H9 (cell line): ENCODE data around the gene TENM4. TPM values are rescaled to one million over a fixed set of nuclear protein-coding genes. Genes with fewer than 3 reads are reported as not detected.

Experiments used
- DNase-seq: peaks from one replicate; pipeline ENCODE4 v3.0.0-alpha.2; 2017
- H2AFZ ChIP-seq: one replicate; pipeline ENCODE4 v1.6.1; 2013; ENCODE audit warnings: mild to moderate bottlenecking, low read length, control low read depth, moderate library complexity
- H2AK5ac ChIP-seq: 2 replicates; pipeline ENCODE4 v1.6.1; 2013; ENCODE audit warnings: low read length, control low read depth, mixed read lengths; ENCODE audit not compliant: insufficient read length
- H2BK120ac ChIP-seq: one replicate; pipeline ENCODE4 v1.6.1; 2013; ENCODE audit warnings: low read depth, mild to moderate bottlenecking, low read length, control low read depth, inconsistent platforms; ENCODE audit not compliant: poor library complexity, severe bottlenecking
- H2BK12ac ChIP-seq: 2 replicates; pipeline ENCODE4 v1.6.1; 2013; ENCODE audit warnings: low read length, control low read depth, mixed read lengths, low read depth; ENCODE audit not compliant: insufficient read length
- H2BK15ac ChIP-seq: 2 replicates; pipeline ENCODE4 v1.6.1; 2013; ENCODE audit warnings: low read depth, low read length, control low read depth
- H2BK20ac ChIP-seq: one replicate; pipeline ENCODE4 v1.6.1; 2013; ENCODE audit warnings: low read depth, mild to moderate bottlenecking, low read length, control low read depth, inconsistent platforms; ENCODE audit not compliant: poor library complexity, severe bottlenecking
- H2BK5ac ChIP-seq: 2 replicates; pipeline ENCODE4 v1.6.1; 2013; ENCODE audit warnings: low read length, control low read depth, mixed read lengths; ENCODE audit not compliant: insufficient read length
- H3K14ac ChIP-seq: 2 replicates; pipeline ENCODE4 v1.6.1; 2013; ENCODE audit warnings: low read length, control low read depth; ENCODE audit not compliant: insufficient read depth
- H3K18ac ChIP-seq: 2 replicates; pipeline ENCODE4 v1.6.1; 2013; ENCODE audit warnings: low read depth, mild to moderate bottlenecking, mixed read lengths, low read length, control low read depth; ENCODE audit not compliant: insufficient read length
- H3K23ac ChIP-seq: 2 replicates; pipeline ENCODE4 v1.6.1; 2013; ENCODE audit warnings: low read length, control low read depth, mixed read lengths, low read depth; ENCODE audit not compliant: insufficient read length
- H3K23me2 ChIP-seq: 2 replicates; pipeline ENCODE4 v1.6.1; 2013; ENCODE audit warnings: low read depth, mild to moderate bottlenecking, mixed read lengths, low read length, control low read depth; ENCODE audit not compliant: insufficient read length, poor library complexity, severe bottlenecking
- H3K27ac ChIP-seq: 2 replicates; pipeline ENCODE4 v1.5.1; 2013; ENCODE audit warnings: low read length, control low read depth, mixed read lengths, low read depth; ENCODE audit not compliant: insufficient read length
- H3K27me3 ChIP-seq: 2 replicates; pipeline ENCODE4 v1.6.1; 2013; ENCODE audit warnings: low read length, control low read depth, inconsistent platforms; ENCODE audit not compliant: insufficient read depth
- H3K4ac ChIP-seq: 2 replicates; pipeline ENCODE4 v1.6.1; 2013; ENCODE audit warnings: low read depth, mild to moderate bottlenecking, control low read depth, inconsistent platforms, low read length, moderate library complexity
- H3K4me1 ChIP-seq: 2 replicates; pipeline ENCODE4 v1.6.1; 2013; ENCODE audit warnings: low read length, control low read depth, inconsistent platforms; ENCODE audit not compliant: insufficient read depth
- H3K4me2 ChIP-seq: 2 replicates; pipeline ENCODE4 v1.6.1; 2013; ENCODE audit warnings: low read length, control low read depth, mixed read lengths; ENCODE audit not compliant: insufficient read length, insufficient read depth
- H3K56ac ChIP-seq: 2 replicates; pipeline ENCODE4 v1.6.1; 2013; ENCODE audit warnings: low read depth, mild to moderate bottlenecking, mixed read lengths, low read length, control low read depth; ENCODE audit not compliant: insufficient read length
- H3K79me1 ChIP-seq: 2 replicates; pipeline ENCODE4 v1.6.1; 2013; ENCODE audit warnings: low read depth, mild to moderate bottlenecking, moderate library complexity, low read length, control low read depth, inconsistent platforms; ENCODE audit not compliant: insufficient read depth, poor library complexity, severe bottlenecking
- H3K79me2 ChIP-seq: 2 replicates; pipeline ENCODE4 v1.6.1; 2013; ENCODE audit warnings: low read length, control low read depth, inconsistent platforms; ENCODE audit not compliant: insufficient read depth
- H3K9ac ChIP-seq: 2 replicates; pipeline ENCODE4 v1.6.1; 2013; ENCODE audit warnings: low read length, control low read depth, mixed read lengths; ENCODE audit not compliant: insufficient read length; ENCODE audit errors: extremely low read depth
- H3K9me3 ChIP-seq: one replicate; pipeline ENCODE4 v1.6.1; 2013; ENCODE audit warnings: low read depth, low read length, inconsistent platforms; ENCODE audit not compliant: control insufficient read depth
- H3T11ph ChIP-seq: one replicate; pipeline ENCODE4 v1.6.1; 2013; ENCODE audit warnings: mild to moderate bottlenecking, low read length, control low read depth, inconsistent platforms
- H4K20me1 ChIP-seq: one replicate; pipeline ENCODE4 v1.6.1; 2013; ENCODE audit not compliant: control insufficient read depth, insufficient read length, insufficient read depth
- H4K5ac ChIP-seq: 2 replicates; pipeline ENCODE4 v1.6.1; 2013; ENCODE audit warnings: low read depth, mild to moderate bottlenecking, mixed read lengths, low read length, control low read depth; ENCODE audit not compliant: insufficient read length
- H4K8ac ChIP-seq: replicated peaks from 2 replicates; pipeline ENCODE4 v1.6.1; 2013; ENCODE audit warnings: low read length, control low read depth, mixed read lengths, low read depth; ENCODE audit not compliant: insufficient read length
- H4K91ac ChIP-seq: 2 replicates; pipeline ENCODE4 v1.6.1; 2013; ENCODE audit warnings: low read depth, mild to moderate bottlenecking, moderate library complexity, mixed read lengths, low read length, control low read depth; ENCODE audit not compliant: insufficient read length
- H3K27ac Mint-ChIP-seq, 3 experiments: 2 replicates in 2 of 3; 3 replicates in 1 of 3; pipeline ENCODE4 v1.8.0; 2020 to 2021; ENCODE audit warnings: mixed read lengths in 3 of 3, mild to moderate bottlenecking in 1 of 3, moderate library complexity in 1 of 3
- H3K27me3 Mint-ChIP-seq: 2 replicates; pipeline ENCODE4 v1.8.0; 2021; ENCODE audit warnings: low read depth, mild to moderate bottlenecking, moderate library complexity, mixed read lengths
- H3K36me3 Mint-ChIP-seq, 3 experiments: 2 replicates in 2 of 3; 3 replicates in 1 of 3; pipeline ENCODE4 v1.8.0; 2020 to 2021; ENCODE audit warnings: low read depth in 3 of 3, mixed read lengths in 3 of 3; ENCODE audit not compliant: insufficient read depth in 1 of 3
- H3K4me1 Mint-ChIP-seq, 2 experiments: 2 replicates each; pipeline ENCODE4 v1.8.0; 2020; ENCODE audit warnings: mixed read lengths in 2 of 2
- H3K4me3 Mint-ChIP-seq, 2 experiments: 2 replicates in 1 of 2; 3 replicates in 1 of 2; pipeline ENCODE4 v1.8.0; 2020 to 2021; ENCODE audit warnings: mild to moderate bottlenecking in 2 of 2, mixed read lengths in 2 of 2, moderate library complexity in 1 of 2
- H3K9me3 Mint-ChIP-seq, 2 experiments: 2 replicates in 1 of 2; 3 replicates in 1 of 2; pipeline ENCODE4 v1.8.0; 2020; ENCODE audit warnings: mild to moderate bottlenecking in 2 of 2, mixed read lengths in 2 of 2, moderate library complexity in 1 of 2
- WGBS: extraction: QIAGEN DNeasy Blood & Tissue Kit; methylation state at CpG from one replicate; pipeline ENCODE4 v1.1.7; 2013; ENCODE audit warnings: missing lambda C conversion rate, low lambda C conversion rate, mixed read lengths; ENCODE audit not compliant: insufficient read length; ENCODE audit errors: extremely low coverage; 5-methylcytosine and 5-hydroxymethylcytosine counted together
- total RNA-seq: library from RNA; stranded (reverse); gene quantifications from 2 replicates; pipeline ENCODE4 v1.2.1, GENCODE V29; 2021
- TF ChIP-seq, protein P1 (sequence below): fragments of 200-600 bp; sonication (generic); conservative IDR thresholded peaks from 3 replicates; pipeline ENCODE4 v1.8.0; 2021; ENCODE audit warnings: antibody characterized with exemption, mild to moderate bottlenecking

The TENM4 gene
- total RNA-seq, 1 experiment from 2014 or later, result 4.6 TPM

DNA sequence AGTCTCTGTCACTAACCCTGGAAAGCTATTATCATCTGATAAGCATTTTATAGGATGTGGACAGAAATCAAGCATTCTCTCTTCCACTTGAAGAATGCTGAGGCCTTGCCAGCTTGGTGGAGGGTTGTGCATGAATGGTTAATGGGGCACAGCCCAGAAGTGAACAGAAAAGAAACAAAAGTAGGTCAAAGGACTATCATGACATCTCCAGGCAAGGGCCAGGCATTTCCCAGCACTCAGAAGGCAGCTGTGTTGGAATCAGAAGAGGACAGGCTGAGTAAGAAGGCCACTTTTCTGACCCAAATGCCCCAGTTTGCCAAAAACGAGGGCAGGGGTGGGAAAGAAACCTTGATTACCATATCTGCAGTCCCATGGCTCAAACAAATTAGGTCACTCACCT, 12.4 kb downstream of the TENM4 start:
- no peak overlapping the region for H2AK5ac ChIP-seq
- no peak overlapping the region for H3K27ac ChIP-seq
- no peaks in the 10 kb centered on the region for H3K9me3 ChIP-seq
- Mint-ChIP-seq H3K27ac (no peak overlapping the region), H3K4me1 (peaks cover 23 to 38% of the 10 kb centered on the region in 2 experiments), H3K4me3 (no peak overlapping the region), H3K9me3 (no peaks in the 10 kb centered on the region), H3K36me3 (peaks cover 0 to 5% (median 4%) of the 10 kb centered on the region in 3 experiments; a peak in 3 of 7 replicates), H3K27me3 (peaks cover 28% of the 10 kb centered on the region)
- H4K20me1 ChIP-seq, result no peaks in the 10 kb centered on the region
- H3K9ac ChIP-seq, result no peak overlapping the region
- H2AFZ ChIP-seq, result no peak overlapping the region
- H3K4ac ChIP-seq, result no peak overlapping the region
- H3K56ac ChIP-seq, result no peak overlapping the region
- no peak overlapping the region for H2BK120ac ChIP-seq
- H2BK5ac ChIP-seq, result no peak overlapping the region
- no peak for DNase-seq
- no peak overlapping the region for H2BK12ac ChIP-seq
- no peak overlapping the region for H2BK20ac ChIP-seq
- no peaks in the 10 kb centered on the region for H3K23me2 ChIP-seq
- no peak overlapping the region for H4K91ac ChIP-seq
- no peak overlapping the region for H3K23ac ChIP-seq
- H3K27me3 ChIP-seq, result no peaks in the 10 kb centered on the region; the same call in 1 of the 2 replicates
- H3K79me2 ChIP-seq, result no peaks in the 10 kb centered on the region
- TF ChIP-seq, protein P1, sequence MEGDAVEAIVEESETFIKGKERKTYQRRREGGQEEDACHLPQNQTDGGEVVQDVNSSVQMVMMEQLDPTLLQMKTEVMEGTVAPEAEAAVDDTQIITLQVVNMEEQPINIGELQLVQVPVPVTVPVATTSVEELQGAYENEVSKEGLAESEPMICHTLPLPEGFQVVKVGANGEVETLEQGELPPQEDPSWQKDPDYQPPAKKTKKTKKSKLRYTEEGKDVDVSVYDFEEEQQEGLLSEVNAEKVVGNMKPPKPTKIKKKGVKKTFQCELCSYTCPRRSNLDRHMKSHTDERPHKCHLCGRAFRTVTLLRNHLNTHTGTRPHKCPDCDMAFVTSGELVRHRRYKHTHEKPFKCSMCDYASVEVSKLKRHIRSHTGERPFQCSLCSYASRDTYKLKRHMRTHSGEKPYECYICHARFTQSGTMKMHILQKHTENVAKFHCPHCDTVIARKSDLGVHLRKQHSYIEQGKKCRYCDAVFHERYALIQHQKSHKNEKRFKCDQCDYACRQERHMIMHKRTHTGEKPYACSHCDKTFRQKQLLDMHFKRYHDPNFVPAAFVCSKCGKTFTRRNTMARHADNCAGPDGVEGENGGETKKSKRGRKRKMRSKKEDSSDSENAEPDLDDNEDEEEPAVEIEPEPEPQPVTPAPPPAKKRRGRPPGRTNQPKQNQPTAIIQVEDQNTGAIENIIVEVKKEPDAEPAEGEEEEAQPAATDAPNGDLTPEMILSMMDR, result no peak
- H3K14ac ChIP-seq, result no peak overlapping the region
- H3K18ac ChIP-seq, result no peak overlapping the region
- H3K79me1 ChIP-seq, result no peaks in the 10 kb centered on the region
- no peak overlapping the region for H2BK15ac ChIP-seq
- no peak overlapping the region for H4K8ac ChIP-seq
- H3K4me1 ChIP-seq, result peaks cover 7% of the 10 kb centered on the region; the same call in 1 of the 2 replicates
- H3K4me2 ChIP-seq, result no peak overlapping the region
- H3T11ph ChIP-seq, result no peak overlapping the region
- H4K5ac ChIP-seq, result no peak overlapping the region
- WGBS, result no CpG with 5 or more reads among the region's 1 CpG
